ENCODE data around the gene LRCH1. TPM values are rescaled to one million over a fixed set of nuclear protein-coding genes. Genes with fewer than 3 reads are reported as not detected.
A peak's percentile ranks its signal among the peaks of the same experiment; 100 is the strongest.

Gene LRCH1
- total and polyA plus RNA-seq, 11 donors: 4.5 to 20.1 (median 12.5) TPM

DNA sequence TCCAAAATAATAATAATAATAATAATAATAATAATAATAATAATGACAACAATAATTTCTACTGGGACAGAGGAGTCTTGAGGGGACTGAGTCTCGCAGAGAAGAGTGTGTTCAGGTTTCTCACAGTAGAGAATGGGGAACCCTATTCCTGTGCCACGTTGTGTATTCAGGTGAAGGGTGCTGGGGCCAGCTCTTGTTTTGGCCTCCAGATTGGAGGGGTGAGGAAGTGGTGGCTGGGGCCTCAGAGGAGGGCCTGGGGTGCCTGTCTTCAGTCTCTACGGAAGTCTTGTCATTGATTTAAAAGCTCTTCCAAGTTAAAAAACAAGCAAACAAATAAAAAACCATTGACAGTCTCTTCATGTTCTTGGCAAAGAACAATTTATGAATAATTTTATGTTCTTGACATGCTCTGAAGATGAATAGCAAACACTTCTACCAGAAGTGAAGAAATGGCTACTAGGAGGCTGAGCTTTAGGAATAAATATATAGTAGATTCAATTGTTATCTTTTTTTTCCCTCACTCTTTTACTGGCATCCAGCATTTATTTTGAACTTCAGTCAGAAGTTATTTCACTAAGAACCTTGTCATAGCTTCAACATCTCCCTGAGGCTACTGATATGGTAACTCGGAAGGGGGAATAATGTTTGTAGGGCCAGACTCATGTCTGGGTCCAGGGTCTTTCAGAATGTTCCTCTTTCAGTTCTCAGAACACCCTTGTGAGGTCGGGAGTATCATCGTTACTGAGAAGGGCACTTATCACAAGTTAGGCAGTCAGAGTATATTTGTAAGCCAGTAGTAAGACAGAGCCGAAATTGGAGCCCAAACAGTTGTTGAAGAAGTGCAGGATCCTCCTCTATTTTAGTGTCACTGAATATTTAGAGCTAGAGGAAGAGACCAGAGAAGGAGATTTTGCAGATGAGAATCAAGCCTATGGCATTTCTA is 13.1 kb downstream of the LRCH1 start:
- Histone ChIP-seq H3K36me3 (no peaks in the 10 kb centered on the region), H3K4me3 (no peak overlapping the region), H3K4me1 (peaks cover 0 to 79% (median 38%) of the 10 kb centered on the region in 12 donors), H3K9me3 (no peaks in the 10 kb centered on the region), H3K27ac (peak overlapping the region in 3 of 12 donors; percentile 3 to 21 (median 11)), H3K27me3 (no peaks in the 10 kb centered on the region)
- ATAC-seq (peak in 1 of 4 donors; percentile 19), DNase-seq (no peak)
- TF ChIP-seq, protein P1, sequence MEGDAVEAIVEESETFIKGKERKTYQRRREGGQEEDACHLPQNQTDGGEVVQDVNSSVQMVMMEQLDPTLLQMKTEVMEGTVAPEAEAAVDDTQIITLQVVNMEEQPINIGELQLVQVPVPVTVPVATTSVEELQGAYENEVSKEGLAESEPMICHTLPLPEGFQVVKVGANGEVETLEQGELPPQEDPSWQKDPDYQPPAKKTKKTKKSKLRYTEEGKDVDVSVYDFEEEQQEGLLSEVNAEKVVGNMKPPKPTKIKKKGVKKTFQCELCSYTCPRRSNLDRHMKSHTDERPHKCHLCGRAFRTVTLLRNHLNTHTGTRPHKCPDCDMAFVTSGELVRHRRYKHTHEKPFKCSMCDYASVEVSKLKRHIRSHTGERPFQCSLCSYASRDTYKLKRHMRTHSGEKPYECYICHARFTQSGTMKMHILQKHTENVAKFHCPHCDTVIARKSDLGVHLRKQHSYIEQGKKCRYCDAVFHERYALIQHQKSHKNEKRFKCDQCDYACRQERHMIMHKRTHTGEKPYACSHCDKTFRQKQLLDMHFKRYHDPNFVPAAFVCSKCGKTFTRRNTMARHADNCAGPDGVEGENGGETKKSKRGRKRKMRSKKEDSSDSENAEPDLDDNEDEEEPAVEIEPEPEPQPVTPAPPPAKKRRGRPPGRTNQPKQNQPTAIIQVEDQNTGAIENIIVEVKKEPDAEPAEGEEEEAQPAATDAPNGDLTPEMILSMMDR (IDR thresholded peaks at IDR 0.05): no peak
- no peak for TF ChIP-seq POLR2A (IDR thresholded peaks at IDR 0.05)
- intact Hi-C loops (cut with DNase I): loop anchor here in 1 of 10 donors (10.0 kb wide), 1 partner anchor 49 kb away; no protein-coding TSS in a partner anchor
- 41 to 54% (median 51%) methylated on average over 7 of the region's 7 CpGs for WGBS, 4 donors

DNA sequence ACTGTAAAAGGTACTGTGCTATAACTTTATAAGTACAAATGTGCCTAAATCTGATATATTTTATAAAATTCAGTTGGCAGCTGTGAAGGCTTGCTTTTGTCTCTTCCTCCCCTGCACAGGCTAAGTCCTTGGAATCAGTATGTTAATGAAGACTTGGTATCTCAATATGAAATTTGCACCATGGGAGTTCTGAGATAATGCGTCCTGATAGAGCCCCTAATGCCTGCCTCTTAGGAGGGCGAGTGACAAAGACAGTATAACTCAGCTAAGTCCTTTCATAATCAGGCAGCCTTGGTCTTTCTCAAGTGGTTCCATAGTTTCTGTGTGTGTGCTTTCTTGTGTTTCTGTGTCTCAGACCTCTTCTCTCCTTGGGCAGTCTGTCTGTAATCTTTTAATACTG is 14.7 kb downstream of the LRCH1 start:
- H3K27ac ChIP-seq: no peak overlapping the region
- no peaks in the 10 kb centered on the region for H3K9me3 ChIP-seq
- no peak for DNase-seq
- TF ChIP-seq, protein P1 (IDR thresholded peaks at IDR 0.05): no peak
- no peak for TF ChIP-seq POLR2A (IDR thresholded peaks at IDR 0.05)
- no peaks in the 10 kb centered on the region for H3K36me3 ChIP-seq
- ATAC-seq: no peak
- intact Hi-C loops (cut with DNase I): loop anchor here in 1 of 10 donors (10.0 kb wide), 1 partner anchor 47 kb away; no protein-coding TSS in a partner anchor
- peaks cover 0 to 88% (median 46%) of the 10 kb centered on the region in 12 donors for H3K4me1 ChIP-seq
- 80 to 94% (median 88%) methylated on average over 2 of the region's 2 CpGs for WGBS, 4 donors
- H3K27me3 ChIP-seq: no peaks in the 10 kb centered on the region
- H3K4me3 ChIP-seq: no peak overlapping the region

DNA sequence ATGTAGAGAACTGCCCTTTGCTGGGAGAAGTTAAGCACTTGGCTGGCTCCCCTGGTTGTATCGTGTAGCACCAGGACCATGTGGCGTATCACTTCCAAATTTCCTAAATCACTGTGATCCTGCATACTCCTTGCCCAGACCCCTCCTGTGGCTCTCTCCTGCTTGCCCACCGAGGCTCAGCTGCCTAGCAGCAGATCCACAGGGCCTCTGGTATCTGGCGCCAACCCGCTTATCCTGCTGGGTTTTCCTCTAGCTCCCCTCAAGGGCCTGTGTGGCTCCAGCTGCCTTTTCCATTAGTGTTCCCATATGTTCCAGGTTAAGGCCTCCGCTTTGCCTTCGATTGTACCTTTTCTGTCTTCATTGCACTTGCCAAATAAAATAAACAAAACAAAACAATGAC is 16.5 kb downstream of the LRCH1 start:
- 69 to 79% (median 74%) methylated on average over 7 of the region's 7 CpGs for WGBS, 4 donors
- H3K4me1 ChIP-seq: peaks cover 0 to 86% (median 43%) of the 10 kb centered on the region in 12 donors
- intact Hi-C loops (cut with DNase I): loop anchor here in 1 of 10 donors (10.0 kb wide), 1 partner anchor 45 kb away; no protein-coding TSS in a partner anchor
- no peaks in the 10 kb centered on the region for H3K36me3 ChIP-seq
- DNase-seq (no peak), ATAC-seq (no peak)
- no peaks in the 10 kb centered on the region for H3K9me3 ChIP-seq
- no peak overlapping the region for H3K27ac ChIP-seq
- H3K27me3 ChIP-seq: no peaks in the 10 kb centered on the region
- TF ChIP-seq, protein P1 (IDR thresholded peaks at IDR 0.05): no peak
- H3K4me3 ChIP-seq: no peak overlapping the region

DNA sequence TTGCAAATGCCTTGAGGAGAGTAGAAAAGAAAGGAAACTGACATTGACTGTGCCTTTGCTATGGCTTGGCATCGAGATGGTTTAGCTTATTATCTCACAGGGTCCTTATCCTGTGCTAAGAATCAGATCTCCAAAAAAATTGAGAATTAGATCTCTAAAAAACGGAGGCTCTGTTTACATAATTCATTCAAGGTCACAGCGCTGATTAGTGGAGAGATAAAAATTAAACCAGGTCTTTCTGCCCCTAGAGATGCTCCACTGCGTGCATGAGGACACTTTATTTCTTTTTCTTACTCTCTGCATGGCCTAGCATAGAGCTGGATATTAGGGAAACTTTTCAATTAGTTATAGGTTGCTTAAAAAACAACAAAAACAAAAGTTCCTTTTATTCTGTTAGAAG is 17.3 kb downstream of the LRCH1 start:
- H3K9me3 ChIP-seq: no peaks in the 10 kb centered on the region
- DNase-seq (no peak), ATAC-seq (no peak)
- TF ChIP-seq, protein P1 (IDR thresholded peaks at IDR 0.05): no peak
- TF ChIP-seq POLR2A (IDR thresholded peaks at IDR 0.05): no peak
- 73 to 85% (median 80%) methylated on average over 4 of the region's 4 CpGs for WGBS, 4 donors
- intact Hi-C loops (cut with DNase I): loop anchor here in 1 of 10 donors (2.0 kb wide), 1 partner anchor 17 kb away; the partner anchor contains the start of gene LRCH1
- H3K36me3 ChIP-seq: no peaks in the 10 kb centered on the region
- H3K27ac ChIP-seq: no peak overlapping the region
- H3K27me3 ChIP-seq: no peaks in the 10 kb centered on the region
- H3K4me3 ChIP-seq: no peak overlapping the region
- H3K4me1 ChIP-seq: peaks cover 0 to 86% (median 43%) of the 10 kb centered on the region in 12 donors
